K562 (cell line): ENCODE results near the gene GRIK3. TPM values are rescaled to one million over a fixed set of nuclear protein-coding genes. Genes with fewer than 3 reads are reported as not detected.
A peak's percentile ranks its signal among the peaks of the same experiment; 100 is the strongest.

Experiments used
- BCL6 ChIP-seq: fragments of 250-450 bp; sonication (Bioruptor Pico); IDR thresholded peaks from 2 replicates; pipeline ENCODE4 v1.4.0; 2020
- BDP1 ChIP-seq: IDR thresholded peaks from 3 replicates; pipeline ENCODE4 v1.6.1; 2011; ENCODE audit not compliant: insufficient read length, insufficient read depth
- CBFA2T3 ChIP-seq: fragments of 450-650 bp; IDR thresholded peaks from 2 replicates; pipeline ENCODE4 v1.6.1; 2017
- CBX3 ChIP-seq, 2 experiments: IDR thresholded peaks; 1 replicate in 1 of 2; 2 replicates in 1 of 2; pipeline ENCODE4 v1.6.1; 2012; ENCODE audit warnings: inconsistent platforms in 2 of 2, low read length in 2 of 2, borderline replicate concordance in 1 of 2, control low read depth in 1 of 2
- CTBP1 ChIP-seq: fragments of 450-650 bp; IDR thresholded peaks from 2 replicates; pipeline ENCODE4 v1.6.1; 2016; ENCODE audit warnings: borderline replicate concordance
- GABPB1 ChIP-seq: sonication (generic); formaldehyde crosslinking; IDR thresholded peaks from 2 replicates; pipeline ENCODE4 v1.8.0; 2022; ENCODE audit warnings: mild to moderate bottlenecking, missing genetic modification reagents
- LCOR ChIP-seq: sonication (generic); formaldehyde crosslinking; IDR thresholded peaks from 2 replicates; pipeline ENCODE4 v1.8.0; 2022; ENCODE audit warnings: mild to moderate bottlenecking, missing genetic modification reagents
- MAFK ChIP-seq: IDR thresholded peaks from 2 replicates; pipeline ENCODE4 v1.6.1; 2011; ENCODE audit warnings: low read length, improper control_type of control experiment
- MAZ ChIP-seq, 2 experiments: fragments of 450-650 bp in 1 of 2; sonication (generic) in 1 of 2; formaldehyde crosslinking; IDR thresholded peaks in 1 of 2; conservative IDR thresholded peaks in 1 of 2; 2 replicates each; pipeline versions ENCODE4 v1.4.0 to v1.5.0; 2020; ENCODE audit warnings: mild to moderate bottlenecking in 1 of 2, missing genetic modification reagents in 1 of 2
- MIER1 ChIP-seq: fragments of 450-650 bp; IDR thresholded peaks from 2 replicates; pipeline ENCODE4 v1.6.1; 2016; ENCODE audit warnings: antibody characterized with exemption, mild to moderate bottlenecking, low read depth
- MYBL2 ChIP-seq, 2 experiments: fragments of 450-650 bp in 1 of 2; sonication (generic) in 1 of 2; formaldehyde crosslinking in 1 of 2; IDR thresholded peaks; 2 replicates each; pipeline versions ENCODE4 v1.6.1 to v1.8.1; 2017 to 2022; ENCODE audit warnings: borderline replicate concordance in 1 of 2, inconsistent platforms in 1 of 2, low read depth in 1 of 2, mild to moderate bottlenecking in 1 of 2, missing genetic modification reagents in 1 of 2, moderate library complexity in 1 of 2
- PHF21A ChIP-seq: fragments of 450-650 bp; IDR thresholded peaks from 2 replicates; pipeline ENCODE4 v1.6.1; 2017; ENCODE audit warnings: low read depth, borderline replicate concordance
- POLR2G ChIP-seq: fragments of 200-400 bp; formaldehyde crosslinking; IDR thresholded peaks from 2 replicates; pipeline ENCODE4 v1.6.1; 2017; ENCODE audit warnings: low read depth, mild to moderate bottlenecking, antibody characterized with exemption, low read length, moderate library complexity
- POU5F1 ChIP-seq: fragments of 150-350 bp; IDR thresholded peaks from 2 replicates; pipeline ENCODE4 v1.6.1; 2014; ENCODE audit warnings: borderline replicate concordance, low read length, low read depth, mild to moderate bottlenecking; ENCODE audit not compliant: partially characterized antibody
- PRPF4 ChIP-seq: fragments of 200-400 bp; formaldehyde crosslinking; IDR thresholded peaks from one replicate; pipeline ENCODE4 v1.6.1; 2017; ENCODE audit warnings: low read length, low read depth, mild to moderate bottlenecking; ENCODE audit not compliant: insufficient read depth, poor library complexity, severe bottlenecking
- SP1 ChIP-seq: sonication (generic); formaldehyde crosslinking; IDR thresholded peaks from 2 replicates; pipeline ENCODE4 v1.8.1; 2022; ENCODE audit warnings: mild to moderate bottlenecking, missing genetic modification reagents
- SP2 ChIP-seq: IDR thresholded peaks from 2 replicates; pipeline ENCODE4 v1.6.1; 2011; ENCODE audit warnings: mild to moderate bottlenecking, low read depth, low read length, moderate library complexity; ENCODE audit not compliant: poor library complexity, severe bottlenecking; ENCODE audit errors: extremely low read depth
- TAF9B ChIP-seq: fragments of 450-650 bp; IDR thresholded peaks from 2 replicates; pipeline ENCODE4 v1.6.1; 2018; ENCODE audit warnings: mild to moderate bottlenecking; ENCODE audit not compliant: partially characterized antibody
- THRAP3 ChIP-seq: fragments of 450-650 bp; IDR thresholded peaks from 2 replicates; pipeline ENCODE4 v1.6.1; 2016; ENCODE audit warnings: mild to moderate bottlenecking, inconsistent platforms, borderline replicate concordance
- TRIM28 ChIP-seq: fragments of 450-650 bp; IDR thresholded peaks from 2 replicates; pipeline ENCODE4 v1.6.1; 2017
- ZNF143 ChIP-seq: sonication (generic); formaldehyde crosslinking; IDR thresholded peaks from 2 replicates; pipeline ENCODE4 v1.9.0; 2022; ENCODE audit warnings: mild to moderate bottlenecking, missing genetic modification reagents
- ZNF644 ChIP-seq: fragments of 200-800 bp; sonication (Bioruptor generic); IDR thresholded peaks from 2 replicates; pipeline ENCODE4 v1.6.1; 2016; ENCODE audit warnings: low read depth, missing genetic modification characterization, missing compliant biosample characterization
- ZNF77 ChIP-seq: fragments of 250-450 bp; sonication (Bioruptor Pico); IDR thresholded peaks from 2 replicates; pipeline ENCODE4 v1.5.0; 2020
- polyA plus RNA-seq, 8 experiments: library from polyadenylated mRNA; depleted of rRNA in 4 of 8; stranded (reverse) in 5 of 8; unstranded in 3 of 8; fragments of >200 nt; fragmentation: Nextera tagmentation in 2 of 8; fragmentation: Illumina TruSeq in 1 of 8; extraction: Ambion mirVana in 2 of 8; extraction: Trizol in 1 of 8; gene quantifications; 2 replicates each; pipeline versions ENCODE4 v1.2.1 to v1.2.3, GENCODE V29; 2011 to 2014; ENCODE audit warnings: inconsistent platforms in 1 of 8, missing spikeins in 1 of 8
- total RNA-seq, 7 experiments: library from RNA; depleted of rRNA in 6 of 7; stranded (reverse); fragments of >200 nt in 6 of 7; fragmentation: Illumina TruSeq in 2 of 7; extraction: Trizol in 2 of 7; gene quantifications; 2 replicates each; pipeline versions ENCODE4 v1.2.1 to v1.2.3, GENCODE V29; 2011 to 2021; ENCODE audit warnings: low replicate concordance in 1 of 7
- TF ChIP-seq, protein P1 (sequence below): fragments of 250-450 bp; sonication (Bioruptor Pico); IDR thresholded peaks from 2 replicates; pipeline ENCODE4 v1.4.0; 2020; ENCODE audit warnings: mild to moderate bottlenecking, moderate library complexity
- TF ChIP-seq, protein P2 (sequence below): fragments of 450-650 bp; IDR thresholded peaks from 2 replicates; pipeline ENCODE4 v1.6.1; 2016; ENCODE audit warnings: missing biosample characterization, missing genetic modification characterization
- TF ChIP-seq, protein P3 (sequence below): sonication (generic); formaldehyde crosslinking; IDR thresholded peaks from 2 replicates; pipeline ENCODE4 v1.8.0; 2022; ENCODE audit warnings: mild to moderate bottlenecking, missing genetic modification reagents
- TF ChIP-seq, protein P4 (sequence below): fragments of 250-450 bp; sonication (Bioruptor Pico); IDR thresholded peaks from 2 replicates; pipeline ENCODE4 v1.9.0; 2021; ENCODE audit warnings: mild to moderate bottlenecking

Gene GRIK3
- total and polyA plus RNA-seq, 9 of the 15 experiments (the other 6 are each of a cell fraction or from before 2014, with no cell fraction given), result not detected

DNA sequence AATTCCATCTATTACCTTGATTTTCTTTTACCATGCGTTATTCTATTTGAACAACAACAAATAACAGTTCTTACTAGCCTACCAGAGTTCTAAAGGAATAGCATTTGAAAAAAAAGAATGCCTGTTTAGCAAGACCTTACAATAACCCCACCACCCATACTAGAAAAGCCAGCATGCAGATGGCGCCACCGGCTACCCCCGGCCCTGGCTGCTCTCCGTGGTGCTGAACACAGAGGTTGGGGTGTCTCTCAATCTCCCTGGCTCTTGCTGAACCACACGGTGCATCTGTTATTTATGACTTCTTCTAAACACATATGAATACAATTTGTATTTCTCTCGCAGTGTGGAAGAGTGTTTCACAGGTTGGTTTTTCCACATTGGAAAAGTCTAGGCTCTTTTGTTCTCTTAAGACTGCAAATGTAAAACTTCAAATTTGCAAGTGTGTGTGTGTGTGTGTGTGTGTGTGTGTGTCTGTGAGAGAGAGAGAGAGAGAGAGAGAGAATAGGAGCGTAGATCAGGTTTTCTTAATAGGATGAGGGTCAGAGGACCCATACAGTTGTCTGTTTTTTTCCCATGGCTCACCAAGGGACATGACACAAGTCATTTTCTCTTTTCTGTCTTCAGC, 13.6 kb downstream of the GRIK3 start (continued):
- TF ChIP-seq, protein P1, sequence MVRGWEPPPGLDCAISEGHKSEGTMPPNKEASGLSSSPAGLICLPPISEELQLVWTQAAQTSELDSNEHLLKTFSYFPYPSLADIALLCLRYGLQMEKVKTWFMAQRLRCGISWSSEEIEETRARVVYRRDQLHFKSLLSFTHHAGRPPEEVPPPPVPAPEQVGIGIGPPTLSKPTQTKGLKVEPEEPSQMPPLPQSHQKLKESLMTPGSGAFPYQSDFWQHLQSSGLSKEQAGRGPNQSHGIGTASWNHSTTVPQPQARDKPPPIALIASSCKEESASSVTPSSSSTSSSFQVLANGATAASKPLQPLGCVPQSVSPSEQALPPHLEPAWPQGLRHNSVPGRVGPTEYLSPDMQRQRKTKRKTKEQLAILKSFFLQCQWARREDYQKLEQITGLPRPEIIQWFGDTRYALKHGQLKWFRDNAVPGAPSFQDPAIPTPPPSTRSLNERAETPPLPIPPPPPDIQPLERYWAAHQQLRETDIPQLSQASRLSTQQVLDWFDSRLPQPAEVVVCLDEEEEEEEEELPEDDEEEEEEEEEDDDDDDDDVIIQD (CRISPR knock-in tag), result no peak
- TF ChIP-seq MAFK (no peak), PRPF4 (no peak), MIER1 (peak; percentile 96), SP2 (no peak), POU5F1 (no peak), SP1 (CRISPR knock-in tag) (no peak), CBFA2T3 (no peak), LCOR (CRISPR knock-in tag) (0 out of 2 replicates have a peak, but pooled peaks have one; percentile 23), PHF21A (no peak), BDP1 (no peak), ZNF143 (no peak), CTBP1 (no peak), TAF9B (no peak), ZNF644 (tag) (peak; percentile 39; the same call in 1 of the 2 replicates), MAZ (CRISPR knock-in tag; conservative IDR thresholded peaks at IDR 0.05 in 1 of 2, IDR thresholded peaks at IDR 0.05 in 1 of 2) (peak in 1 of 2 experiments; percentile 69; a peak in 1 of 4 replicates), MYBL2 (IDR thresholded peaks at IDR 0.05; ENCODE audit: low read depth) (no peak), MYBL2 (CRISPR knock-in tag; IDR thresholded peaks at IDR 0.05; ENCODE audit: borderline replicate concordance) (no peak), CBX3 (IDR thresholded peaks at IDR 0.05; ENCODE audit: borderline replicate concordance in 1 of 2, low read length in 2 of 2) (no peak), BCL6 (CRISPR knock-in tag) (no peak), GABPB1 (CRISPR knock-in tag) (0 out of 2 replicates have a peak, but pooled peaks have one; percentile 25), POLR2G (no peak), ZNF77 (CRISPR knock-in tag) (no peak), THRAP3 (no peak), TRIM28 (no peak)
- TF ChIP-seq, protein P2, sequence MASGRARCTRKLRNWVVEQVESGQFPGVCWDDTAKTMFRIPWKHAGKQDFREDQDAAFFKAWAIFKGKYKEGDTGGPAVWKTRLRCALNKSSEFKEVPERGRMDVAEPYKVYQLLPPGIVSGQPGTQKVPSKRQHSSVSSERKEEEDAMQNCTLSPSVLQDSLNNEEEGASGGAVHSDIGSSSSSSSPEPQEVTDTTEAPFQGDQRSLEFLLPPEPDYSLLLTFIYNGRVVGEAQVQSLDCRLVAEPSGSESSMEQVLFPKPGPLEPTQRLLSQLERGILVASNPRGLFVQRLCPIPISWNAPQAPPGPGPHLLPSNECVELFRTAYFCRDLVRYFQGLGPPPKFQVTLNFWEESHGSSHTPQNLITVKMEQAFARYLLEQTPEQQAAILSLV (tag), result no peak
- TF ChIP-seq, protein P3, sequence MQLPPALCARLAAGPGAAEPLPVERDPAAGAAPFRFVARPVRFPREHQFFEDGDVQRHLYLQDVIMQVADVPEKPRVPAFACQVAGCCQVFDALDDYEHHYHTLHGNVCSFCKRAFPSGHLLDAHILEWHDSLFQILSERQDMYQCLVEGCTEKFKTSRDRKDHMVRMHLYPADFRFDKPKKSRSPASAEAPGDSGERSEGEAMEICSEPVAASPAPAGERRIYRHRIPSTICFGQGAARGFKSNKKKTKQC, result 0 out of 2 replicates have a peak, but pooled peaks have one; percentile 44
- TF ChIP-seq, protein P4, sequence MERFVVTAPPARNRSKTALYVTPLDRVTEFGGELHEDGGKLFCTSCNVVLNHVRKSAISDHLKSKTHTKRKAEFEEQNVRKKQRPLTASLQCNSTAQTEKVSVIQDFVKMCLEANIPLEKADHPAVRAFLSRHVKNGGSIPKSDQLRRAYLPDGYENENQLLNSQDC (CRISPR knock-in tag), result no peak
